Activated gamma-delta T cell treated with Interleukin-2 at 50 U/mL for 16 hours (primary cell): Measurements from ENCODE around the gene CYBRD1.
A peak's percentile ranks its signal among the peaks of the same experiment; 100 is the strongest.

Source experiments
- DNase-seq: peaks from one replicate; pipeline ENCODE4 v3.0.0-alpha.2; 2020

Gene CYBRD1

DNA sequence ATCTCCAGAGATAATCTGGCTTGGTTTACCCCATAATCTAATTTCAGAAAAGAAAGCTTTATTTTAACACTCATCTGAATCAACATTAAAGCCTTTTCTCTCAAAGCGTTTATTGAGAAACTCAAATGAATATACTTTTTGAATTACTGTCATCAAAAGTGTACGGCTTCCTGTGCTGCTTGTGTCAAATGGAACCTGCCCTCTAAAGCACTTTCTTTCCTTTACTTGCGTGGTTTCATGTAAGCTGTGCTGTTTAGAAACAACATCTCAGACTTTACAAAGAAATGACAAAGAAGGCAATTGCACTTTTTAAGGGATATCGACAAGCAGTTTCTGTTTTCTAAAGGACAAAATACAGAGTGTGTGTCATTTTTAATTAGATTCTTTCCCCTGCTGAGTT, 35.1 kb downstream of the CYBRD1 start:
- no peak for DNase-seq

DNA sequence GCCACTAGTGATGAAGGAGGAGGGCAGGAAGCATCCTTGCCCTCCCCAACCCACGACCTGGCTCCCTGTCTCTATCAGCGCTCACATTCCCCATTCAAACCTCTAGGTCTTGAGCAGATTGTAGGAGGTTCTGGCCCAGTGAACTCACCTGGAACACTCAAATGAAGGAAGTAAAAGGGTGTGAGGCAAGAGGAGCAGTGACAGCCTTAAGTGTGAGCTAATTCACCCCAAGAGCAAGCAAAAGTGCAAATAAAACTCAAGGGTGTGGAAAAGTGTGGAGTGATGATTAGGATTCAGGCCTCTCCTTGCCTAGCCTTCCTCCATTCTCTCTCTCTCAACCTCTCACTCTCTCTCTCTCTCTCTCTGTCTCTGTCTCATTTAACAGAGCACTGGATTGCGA, 41.0 kb downstream of the CYBRD1 start:
- no peak for DNase-seq

- no peak for DNase-seq
Observed at GRCh38 chr2:171564463-171564862, 42.2 kb downstream of the CYBRD1 start.

GRCh38 chr2:171566057-171566456, 43.8 kb downstream of the CYBRD1 start:
- no peak for DNase-seq

DNA sequence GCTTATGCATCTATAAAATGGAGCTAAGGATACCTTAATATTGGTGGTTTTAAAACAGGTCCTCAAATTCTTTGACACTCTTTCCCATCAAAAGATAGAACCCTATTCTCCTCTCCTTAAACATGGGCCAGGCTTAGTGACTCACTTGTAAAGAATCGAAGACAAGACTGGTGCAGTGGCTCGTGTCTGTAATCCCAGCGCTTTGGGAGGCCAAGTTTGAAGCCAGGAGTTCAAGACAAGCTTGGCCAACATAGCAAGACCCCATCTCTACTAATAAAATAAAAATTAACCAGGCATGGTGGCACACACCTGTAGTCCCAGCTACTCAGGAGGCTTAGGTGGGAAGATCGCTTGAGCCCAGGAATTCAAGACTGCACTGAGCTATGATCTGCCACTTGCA, 44.5 kb downstream of the CYBRD1 start:
- DNase-seq = no peak

DNA sequence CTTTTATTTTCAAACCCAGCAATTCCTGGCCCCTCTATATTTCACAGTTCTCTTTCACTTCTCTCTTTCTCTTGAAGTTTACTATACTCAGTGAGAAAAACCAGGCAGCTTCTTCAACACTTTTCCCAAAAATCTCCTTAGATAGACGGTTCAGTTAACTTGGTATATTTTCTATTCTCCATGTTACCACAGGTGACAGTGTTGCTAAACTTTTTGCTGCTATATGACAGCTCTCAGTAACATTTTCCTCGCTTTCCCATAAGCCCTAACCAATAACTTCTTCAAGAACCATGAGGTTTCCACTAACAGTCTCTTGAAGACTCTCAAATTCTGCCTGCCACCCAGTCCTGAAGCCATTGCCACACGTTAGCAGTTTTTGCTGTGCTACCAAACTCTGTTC, 45.8 kb downstream of the CYBRD1 start:
- no peak for DNase-seq

GRCh38 chr2:171571721-171572120, 49.4 kb downstream of the CYBRD1 start:
- no peak for DNase-seq

DNA sequence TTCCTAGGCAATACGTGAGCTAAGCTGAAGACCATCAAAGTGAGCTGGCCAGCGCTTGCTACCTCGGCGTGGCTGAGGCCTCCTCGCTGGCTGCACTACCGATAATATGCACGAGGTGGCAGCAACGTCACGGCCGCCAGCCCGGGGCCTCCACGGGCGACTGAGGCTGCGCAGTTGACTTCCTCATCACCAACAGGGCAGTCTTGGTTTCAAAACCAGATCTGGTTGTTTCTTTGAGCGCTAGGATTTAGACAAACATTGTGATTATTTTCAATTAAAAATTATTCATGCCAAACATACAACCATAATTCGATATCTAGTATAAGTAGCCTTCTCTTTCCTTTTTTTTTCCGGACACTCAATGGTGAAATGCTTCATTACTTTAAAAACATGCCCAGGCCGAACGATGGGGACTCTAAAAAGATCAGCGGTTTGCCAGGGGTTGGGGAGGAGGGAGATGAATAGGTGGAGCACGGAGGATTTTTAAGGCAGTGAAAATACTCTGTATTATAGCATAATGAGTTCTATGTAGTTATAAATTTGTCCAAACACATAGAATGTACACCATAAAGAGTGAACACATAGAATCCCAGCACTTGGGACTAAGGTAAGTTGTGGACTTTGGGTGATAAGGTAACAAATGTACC, 52.0 kb downstream of the CYBRD1 start:
- DNase-seq = peak; percentile 73

- no peak for DNase-seq
Observed at GRCh38 chr2:171575606-171576005, 53.3 kb downstream of the CYBRD1 start.

DNA sequence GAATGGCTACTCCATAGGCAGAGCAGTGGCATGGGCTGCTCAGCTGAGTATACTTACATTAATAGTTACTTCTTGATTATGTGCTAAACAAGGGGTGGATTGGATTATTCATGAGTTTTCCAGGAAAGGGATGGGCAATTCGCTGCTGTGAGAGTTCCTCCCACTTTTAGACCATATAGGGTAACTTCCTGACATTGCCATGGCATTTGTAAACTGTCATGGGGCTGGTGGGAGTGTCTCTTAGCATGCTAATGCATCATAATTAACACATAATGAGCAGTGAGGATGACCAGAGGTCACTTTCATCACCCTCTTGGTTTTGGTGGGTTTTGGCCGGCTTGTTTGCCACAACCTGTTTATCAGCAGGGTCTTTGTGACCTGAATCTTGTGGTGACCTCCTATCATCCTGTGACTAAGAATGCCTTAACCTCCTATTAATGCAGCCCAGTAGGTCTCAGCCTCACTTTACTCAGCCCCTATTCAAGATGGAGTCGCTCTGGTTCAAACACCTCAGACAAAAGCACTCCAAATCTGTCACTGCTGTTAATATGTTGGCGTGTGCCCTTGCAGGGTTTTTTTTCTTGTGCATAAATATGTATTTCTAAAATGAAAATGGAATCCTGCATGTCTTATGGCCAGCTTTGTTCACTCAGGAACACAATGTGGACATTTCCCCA, 56.0 kb downstream of the CYBRD1 start:
- no peak for DNase-seq

DNA sequence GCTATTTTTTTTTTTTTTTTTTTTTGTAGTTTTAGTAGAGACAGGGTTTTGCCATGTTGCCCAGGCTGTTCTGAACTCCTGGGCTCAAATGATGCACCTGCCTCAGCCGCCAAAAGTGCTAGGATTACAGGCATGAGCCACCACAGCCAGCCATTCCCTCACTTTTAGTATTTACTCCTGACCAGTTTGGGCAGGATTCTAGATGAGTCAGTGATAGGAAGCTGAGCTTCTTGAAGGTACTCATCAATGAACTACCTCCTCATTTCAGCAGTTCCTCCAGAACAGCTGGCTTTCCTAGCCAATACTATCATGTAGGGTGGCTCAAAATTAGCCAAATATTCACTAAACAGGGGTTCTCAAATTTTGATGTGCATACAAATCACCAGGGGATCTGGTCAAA, 57.2 kb downstream of the CYBRD1 start:
- no peak for DNase-seq

DNA sequence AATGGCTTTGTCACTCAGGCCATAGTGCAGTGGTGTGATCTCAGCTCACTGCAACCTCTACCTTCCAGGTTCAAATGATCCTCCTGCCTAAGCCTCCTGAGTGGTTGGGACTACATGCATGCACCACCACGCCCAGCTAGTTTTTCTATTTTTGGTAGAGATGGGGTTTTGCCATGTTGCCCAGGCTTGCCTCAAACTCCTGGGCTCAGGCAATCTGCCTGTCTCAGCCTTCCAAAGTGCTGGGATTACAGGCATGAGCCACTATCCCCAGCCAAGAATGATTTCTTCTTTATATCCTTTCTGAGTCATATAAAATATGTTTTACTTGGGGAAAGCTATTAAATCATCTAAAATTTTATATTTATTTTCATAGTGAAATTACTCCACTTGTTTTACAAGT, 61.3 kb downstream of the CYBRD1 start:
- DNase-seq = no peak

GRCh38 chr2:171584001-171584400, 61.7 kb downstream of the CYBRD1 start:
- DNase-seq = no peak

DNA sequence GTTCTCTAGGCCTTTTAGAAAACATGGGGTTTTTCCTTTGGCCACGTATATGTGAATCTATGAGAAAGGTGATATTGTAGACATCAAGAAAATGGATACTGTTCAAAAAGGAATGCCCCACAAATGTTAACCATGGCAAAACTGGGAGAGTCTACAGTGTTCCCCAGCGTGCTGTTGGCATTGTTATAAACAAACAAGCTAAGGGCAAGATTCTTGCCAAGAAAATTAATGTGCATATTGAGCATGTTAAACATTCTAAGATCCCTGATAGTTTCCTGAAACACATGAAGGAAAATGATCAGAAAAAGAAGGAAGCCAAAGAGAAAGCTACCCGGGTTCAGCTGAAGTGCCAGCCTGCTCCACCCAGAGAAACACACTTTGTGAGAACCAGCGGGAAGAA, 64.9 kb downstream of the CYBRD1 start:
- no peak for DNase-seq

GRCh38 chr2:171587567-171587966, 65.3 kb downstream of the CYBRD1 start:
- no peak for DNase-seq

DNA sequence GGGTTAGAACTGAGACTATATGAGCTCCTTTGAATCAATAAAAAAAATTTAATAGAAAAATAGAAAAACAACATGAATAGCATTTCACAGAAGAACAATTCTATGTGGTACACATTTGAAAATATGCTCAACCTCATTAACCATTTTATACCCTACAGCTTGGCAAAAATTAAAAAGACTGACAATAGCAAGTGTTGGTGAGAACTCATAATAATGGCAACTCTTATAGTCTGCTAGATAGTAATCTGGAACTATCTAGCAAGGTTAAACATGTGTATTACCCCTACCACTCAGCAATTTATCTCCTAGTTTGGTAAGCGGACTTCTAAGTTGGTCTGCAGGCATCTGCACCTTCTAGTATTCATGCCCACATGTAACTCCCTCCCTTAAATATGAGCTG, 67.8 kb downstream of the CYBRD1 start:
- DNase-seq = no peak

DNA sequence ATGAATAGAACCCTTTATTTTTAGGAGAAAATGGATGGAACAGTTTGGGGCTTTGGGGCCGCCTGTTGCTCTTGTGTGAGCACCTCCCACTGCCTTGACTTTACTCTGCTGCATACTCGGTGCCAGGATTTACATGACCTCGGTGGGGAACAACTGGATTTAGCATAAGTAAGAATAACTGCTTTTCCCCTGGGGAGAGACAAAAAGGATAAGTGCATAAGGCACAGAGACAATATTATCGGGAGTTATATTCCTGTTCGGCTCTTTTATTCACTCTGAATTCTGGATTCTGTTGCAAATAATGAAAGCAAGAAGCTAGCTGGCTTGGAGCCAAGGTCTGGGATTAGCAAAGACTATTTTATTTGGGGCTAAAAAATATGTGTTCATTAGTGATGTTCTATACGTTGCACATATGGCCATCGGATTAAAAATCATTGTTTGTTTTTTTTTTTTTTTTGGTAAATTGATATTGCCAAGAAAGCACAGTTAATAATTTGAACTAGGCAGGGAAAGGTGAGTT, 69.8 kb downstream of the CYBRD1 start:
- no peak for DNase-seq

- DNase-seq = no peak
Observed at GRCh38 chr2:171595456-171595855, 73.2 kb downstream of the CYBRD1 start.

DNA sequence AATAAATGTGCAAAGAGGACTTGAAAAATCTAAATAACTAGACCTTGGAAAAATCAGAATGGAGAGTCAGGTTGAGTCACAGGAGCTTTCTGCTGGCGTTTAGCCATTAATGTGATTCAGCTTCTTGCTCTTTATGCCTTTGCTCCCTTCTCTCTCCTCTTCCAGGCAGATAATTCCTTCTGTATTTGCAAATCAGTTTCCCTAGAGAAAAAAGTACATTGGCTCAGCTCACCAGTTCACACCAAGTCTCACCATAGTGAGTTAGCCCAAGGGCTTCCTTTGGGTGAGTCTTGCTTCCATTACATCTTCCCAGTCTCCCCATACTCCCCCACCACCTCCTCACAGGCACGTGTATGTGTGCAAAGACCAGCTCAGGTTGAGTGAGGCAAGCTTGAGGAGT, 73.6 kb downstream of the CYBRD1 start:
- DNase-seq = no peak

GRCh38 chr2:171598713-171599319, 76.5 kb downstream of the CYBRD1 start:
- peak; percentile 43 for DNase-seq

DNA sequence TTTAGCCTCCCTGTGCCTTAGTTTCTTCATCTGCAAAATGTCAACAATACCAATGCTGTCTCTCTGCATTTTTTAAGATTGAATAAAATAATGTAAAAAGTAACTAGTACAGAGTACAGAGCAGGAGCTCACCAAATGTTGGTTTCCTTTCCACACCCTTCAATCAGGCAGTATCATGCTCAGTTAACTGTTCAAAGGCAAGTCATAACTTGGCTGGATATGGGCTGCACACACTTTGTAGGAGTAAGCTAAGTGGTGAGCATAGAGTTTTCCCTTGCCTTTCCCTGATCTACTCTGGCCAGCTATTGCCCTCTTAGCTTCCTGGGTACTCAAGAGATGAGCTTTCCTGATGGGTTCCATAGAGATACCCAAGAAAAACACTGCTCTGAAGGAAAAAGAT, 77.9 kb downstream of the CYBRD1 start:
- DNase-seq = no peak

DNA sequence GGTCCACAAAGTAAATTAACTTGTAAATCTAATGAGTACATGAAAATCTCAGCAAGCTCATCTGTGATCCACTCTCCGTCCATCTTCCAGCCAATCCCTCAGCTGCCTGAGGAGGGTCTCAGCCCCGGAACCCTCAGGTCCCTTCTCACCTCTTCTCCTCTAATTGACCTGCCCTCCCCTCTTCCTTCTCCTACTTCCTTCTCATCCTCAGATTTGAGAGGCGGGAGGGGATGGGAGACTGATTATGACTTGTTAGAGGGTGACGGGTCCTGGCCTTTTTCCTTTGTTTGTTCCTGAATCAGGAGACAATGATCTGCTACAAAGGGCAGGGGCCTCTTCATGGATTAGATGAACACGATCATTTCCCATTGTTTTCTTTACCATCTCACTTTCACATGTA, 80.1 kb downstream of the CYBRD1 start:
- no peak for DNase-seq
